Neutrophil (primary cell): ENCODE measurements around the gene GABRB3.

Experiments
- H3K27ac ChIP-seq: fragments of 200-600 bp; sonication (generic); 2 replicates; pipeline ENCODE4 v1.5.1; 2016; ENCODE audit warnings: mild to moderate bottlenecking, moderate library complexity
- H3K27me3 ChIP-seq: fragments of 200-600 bp; sonication (generic); 2 replicates; pipeline ENCODE4 v1.6.0; 2016; ENCODE audit warnings: mild to moderate bottlenecking
- H3K36me3 ChIP-seq: fragments of 200-600 bp; sonication (generic); 2 replicates; pipeline ENCODE4 v1.5.1; 2017
- H3K4me1 ChIP-seq, 2 experiments: fragments of 200-600 bp in 1 of 2; sonication (generic) in 1 of 2; 1 replicate in 1 of 2; 2 replicates in 1 of 2; pipeline versions ENCODE4 v1.5.1 to v1.6.1; 2013 to 2016; ENCODE audit warnings: low read depth in 1 of 2, low read length in 1 of 2, mild to moderate bottlenecking in 1 of 2, moderate library complexity in 1 of 2; ENCODE audit not compliant: control insufficient read depth in 1 of 2, insufficient read depth in 1 of 2
- H3K4me3 ChIP-seq, 2 experiments: fragments of 200-600 bp in 1 of 2; sonication (generic) in 1 of 2; 1 replicate in 1 of 2; 2 replicates in 1 of 2; pipeline ENCODE4 v1.5.1; 2013 to 2016; ENCODE audit warnings: low read depth in 1 of 2, low read length in 1 of 2, mild to moderate bottlenecking in 1 of 2, moderate library complexity in 1 of 2
- H3K9me3 ChIP-seq: fragments of 200-600 bp; sonication (generic); 2 replicates; pipeline ENCODE4 v1.5.1; 2016
- CTCF ChIP-seq: fragments of 200-600 bp; sonication (generic); IDR thresholded peaks from 2 replicates; pipeline ENCODE4 v1.5.1; 2016; ENCODE audit warnings: antibody characterized with exemption

Gene GABRB3

DNA sequence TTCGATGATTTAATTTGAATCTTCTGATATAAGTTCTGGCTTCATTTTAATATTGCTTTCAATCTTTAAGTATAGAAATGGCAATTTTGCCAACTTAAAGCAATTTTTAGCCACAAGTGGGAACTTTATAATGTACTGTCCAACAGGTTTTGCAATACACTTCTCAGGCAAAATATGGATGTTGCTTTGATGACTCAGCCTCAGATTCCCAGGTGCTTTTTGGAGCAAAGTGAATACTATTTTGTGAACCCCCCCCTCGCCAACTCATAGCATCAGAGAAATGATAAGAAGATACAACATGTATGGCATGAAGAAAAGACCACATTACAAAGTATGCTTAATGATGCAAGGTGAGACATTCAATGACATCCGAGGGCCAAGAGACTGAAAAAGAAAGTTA, 158.1 kb downstream of the GABRB3 start:
- Histone ChIP-seq H3K4me1 (no peaks in the 10 kb centered on the region), H3K36me3 (no peaks in the 10 kb centered on the region), H3K9me3 (no peaks in the 10 kb centered on the region), H3K27me3 (no peaks in the 10 kb centered on the region), H3K4me3 (no peak overlapping the region), H3K27ac (no peak overlapping the region)
- TF ChIP-seq CTCF: no peak

DNA sequence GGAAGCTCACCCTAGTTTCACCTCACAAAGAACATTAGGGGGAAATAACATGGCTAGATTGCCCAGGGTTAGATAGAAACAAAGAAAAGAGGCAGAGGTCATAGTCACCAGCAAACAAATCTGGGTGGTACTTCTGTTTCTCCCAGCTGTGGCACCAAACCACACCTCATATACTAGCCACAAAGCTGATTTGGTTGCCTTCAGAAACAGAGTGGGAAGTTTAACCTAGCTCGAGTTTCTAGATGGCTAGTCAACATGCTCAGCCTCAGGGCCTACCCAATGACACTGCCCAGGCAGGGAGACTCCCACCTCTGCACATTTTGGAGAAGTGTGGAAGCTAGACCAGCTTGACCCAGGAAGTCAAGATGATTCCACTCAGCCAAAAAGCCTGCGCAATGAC, 174.2 kb downstream of the GABRB3 start:
- H3K27me3 ChIP-seq: no peaks in the 10 kb centered on the region
- no peaks in the 10 kb centered on the region for H3K36me3 ChIP-seq
- no peak overlapping the region for H3K27ac ChIP-seq
- no peaks in the 10 kb centered on the region for H3K9me3 ChIP-seq
- TF ChIP-seq CTCF: no peak
- H3K4me1 ChIP-seq: no peaks in the 10 kb centered on the region
- H3K4me3 ChIP-seq: no peak overlapping the region

DNA sequence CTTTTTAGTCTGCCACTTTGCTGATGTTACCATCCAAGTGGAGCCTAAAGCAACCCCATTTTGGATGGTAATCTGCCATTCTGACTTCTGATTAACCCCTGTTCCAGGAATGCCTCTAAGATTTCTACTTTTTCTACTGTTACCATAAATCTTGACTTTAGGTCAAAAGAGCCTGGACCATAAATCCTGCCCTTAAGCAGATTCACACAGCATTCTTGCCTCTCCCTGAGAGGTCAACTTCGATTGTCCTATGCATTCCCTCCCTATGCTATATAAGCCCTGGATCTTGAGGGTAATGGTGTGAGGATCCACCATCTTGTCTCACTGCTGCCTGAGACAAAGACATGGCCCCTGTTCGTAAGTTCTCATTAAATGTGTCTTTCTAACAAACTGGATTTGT, 177.3 kb downstream of the GABRB3 start:
- Histone ChIP-seq H3K4me1 (no peaks in the 10 kb centered on the region), H3K36me3 (no peaks in the 10 kb centered on the region), H3K27ac (no peak overlapping the region), H3K4me3 (no peak overlapping the region), H3K9me3 (no peaks in the 10 kb centered on the region), H3K27me3 (no peaks in the 10 kb centered on the region)
- no peak for TF ChIP-seq CTCF

- TF ChIP-seq CTCF: no peak
- H3K9me3 ChIP-seq: no peaks in the 10 kb centered on the region
- H3K4me3 ChIP-seq: no peak overlapping the region
- H3K27ac ChIP-seq: no peak overlapping the region
- no peaks in the 10 kb centered on the region for H3K36me3 ChIP-seq
- H3K4me1 ChIP-seq: no peaks in the 10 kb centered on the region
- H3K27me3 ChIP-seq: no peaks in the 10 kb centered on the region
Measured at GRCh38 chr15:26590676-26591075, 182.2 kb downstream of the GABRB3 start.

- Histone ChIP-seq H3K4me3 (no peak overlapping the region), H3K27me3 (no peaks in the 10 kb centered on the region), H3K4me1 (no peaks in the 10 kb centered on the region), H3K36me3 (no peaks in the 10 kb centered on the region), H3K9me3 (no peaks in the 10 kb centered on the region), H3K27ac (no peak overlapping the region)
- no peak for TF ChIP-seq CTCF
Measured at GRCh38 chr15:26582840-26583239, 190.0 kb downstream of the GABRB3 start.

GRCh38 chr15:26580943-26581342, 191.9 kb downstream of the GABRB3 start:
- Histone ChIP-seq H3K4me1 (no peaks in the 10 kb centered on the region), H3K36me3 (no peaks in the 10 kb centered on the region), H3K4me3 (no peak overlapping the region), H3K27ac (no peak overlapping the region), H3K9me3 (no peaks in the 10 kb centered on the region), H3K27me3 (no peaks in the 10 kb centered on the region)
- no peak for TF ChIP-seq CTCF
